Stimulated activated CD4-positive, alpha-beta T cell treated with anti-CD3 and anti-CD28 coated beads, TNF-alpha, amount 100 ng/mL, for 48 hours (primary cell): Measurements from ENCODE around the gene IKBKG.
A peak's percentile ranks its signal among the peaks of the same experiment; 100 is the strongest.
"Not testable (repeated sequence)": the region's sequence is repeated elsewhere in the genome, so short reads cannot be mapped to it uniquely, and the experiment has no call there.

Experiments used
- DNase-seq, 3 donors: peaks; one replicate each; pipeline ENCODE4 v3.0.0-alpha.2; 2020; ENCODE audit warnings: low read depth in 3 of 3

Gene IKBKG

GRCh38 chrX:154526901-154527675 lies 20.3 kb upstream of the IKBKG start:
- peak; percentile 27 to 64 (median 35) for DNase-seq

DNA sequence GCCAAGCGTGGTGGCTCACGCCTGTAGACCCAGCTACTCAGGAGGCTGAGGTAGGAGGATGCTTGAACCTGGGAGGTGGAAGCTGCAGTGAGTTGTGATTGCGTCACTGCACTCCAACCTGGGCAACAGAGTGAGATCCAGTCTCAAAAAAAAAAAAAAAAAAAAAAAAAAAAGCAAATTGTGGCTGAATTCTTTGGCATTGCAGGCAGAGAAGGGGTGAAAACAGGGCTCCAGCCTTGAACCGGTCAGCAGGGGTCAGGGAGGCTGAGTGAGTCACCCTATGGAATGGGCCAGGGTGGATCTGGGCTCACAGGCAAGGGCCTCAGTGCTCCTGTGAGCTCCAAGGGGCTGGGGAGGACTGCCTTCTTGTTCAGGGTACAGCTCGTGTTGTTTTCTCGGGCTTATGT lies 18.2 kb upstream of the IKBKG start:
- DNase-seq = no peak

DNA sequence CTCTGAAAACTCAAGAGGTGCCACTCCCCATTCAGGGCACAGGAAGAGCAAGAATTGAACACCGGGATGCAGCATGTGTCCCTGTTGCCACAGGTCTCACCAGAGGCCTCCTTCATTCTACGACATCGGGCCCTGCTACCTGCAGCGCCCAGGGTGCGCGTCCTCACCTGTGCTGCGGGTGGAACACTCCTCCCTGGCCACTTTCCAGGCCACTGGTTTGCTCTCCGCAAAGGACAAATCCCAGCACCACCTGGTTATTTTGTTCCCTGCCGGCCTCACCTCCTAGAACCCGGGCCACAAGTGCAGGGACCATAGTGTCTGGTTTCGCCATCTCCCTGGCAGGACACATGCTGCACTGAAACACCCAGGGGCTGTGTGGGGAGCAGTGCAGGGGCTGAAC lies 17.1 kb upstream of the IKBKG start:
- DNase-seq = no peak

DNA sequence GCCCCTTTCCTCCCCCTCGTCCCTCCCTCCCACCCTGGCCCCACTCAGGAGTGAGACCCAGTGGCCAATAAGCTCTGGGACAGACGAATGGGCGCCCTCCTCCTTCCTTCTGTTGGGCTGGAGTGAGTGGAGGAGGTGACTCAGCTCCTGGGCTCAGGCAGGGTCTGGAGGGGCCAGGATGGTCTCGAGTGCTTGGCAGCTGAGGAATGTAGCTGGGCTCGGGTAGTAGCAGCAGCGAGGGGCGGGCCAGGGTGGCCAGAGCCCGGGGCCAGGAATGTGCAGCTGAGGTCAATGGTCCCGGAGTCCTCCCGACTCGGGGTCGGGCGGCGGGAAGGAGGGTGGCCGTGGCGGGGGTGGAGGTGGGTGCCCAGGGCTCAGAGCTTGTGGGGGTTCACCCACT lies 15.8 kb upstream of the IKBKG start:
- DNase-seq = no peak

GRCh38 chrX:154532690-154533089 lies 14.7 kb upstream of the IKBKG start:
- no peak for DNase-seq

DNA sequence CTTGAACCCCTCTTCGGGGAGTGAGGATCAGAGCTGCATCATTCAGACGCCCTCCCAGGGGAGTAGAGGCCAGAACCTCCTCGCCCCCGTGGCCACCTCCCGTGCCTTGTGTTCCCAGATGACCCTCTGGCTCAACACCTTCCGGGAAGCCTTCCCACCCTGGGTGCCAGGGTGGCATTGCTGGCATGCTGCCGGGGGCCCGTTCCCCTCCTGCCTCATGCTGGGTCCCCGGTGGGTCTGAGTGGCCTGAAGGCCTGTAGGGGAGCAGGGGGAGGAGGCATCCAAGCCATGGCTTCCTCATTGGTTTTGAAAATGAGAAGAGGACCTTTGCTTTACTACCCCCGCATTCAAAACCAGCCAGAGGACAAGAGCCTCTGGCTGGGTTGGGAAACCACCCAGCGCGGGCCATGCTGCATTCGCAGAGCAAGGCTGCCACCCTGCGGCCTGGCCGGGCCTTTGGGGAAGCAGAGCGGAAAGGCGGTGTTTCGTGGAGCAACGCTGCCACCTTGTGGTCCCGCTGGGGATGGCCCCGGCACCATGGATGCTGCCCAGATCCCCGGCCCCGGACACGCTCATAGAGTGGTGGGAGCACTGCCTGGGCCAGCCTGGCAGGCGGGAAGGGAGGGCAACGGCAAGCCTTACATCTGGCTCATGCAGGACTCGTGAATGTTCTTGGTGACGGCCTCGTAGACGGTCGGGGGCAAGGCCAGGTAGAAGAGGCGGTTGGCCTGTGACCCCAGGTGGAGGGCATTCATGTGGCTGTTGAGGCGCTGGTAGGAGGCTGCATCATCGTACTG lies 12.7 kb upstream of the IKBKG start:
- peak; percentile 69 to 86 (median 80) for DNase-seq

DNA sequence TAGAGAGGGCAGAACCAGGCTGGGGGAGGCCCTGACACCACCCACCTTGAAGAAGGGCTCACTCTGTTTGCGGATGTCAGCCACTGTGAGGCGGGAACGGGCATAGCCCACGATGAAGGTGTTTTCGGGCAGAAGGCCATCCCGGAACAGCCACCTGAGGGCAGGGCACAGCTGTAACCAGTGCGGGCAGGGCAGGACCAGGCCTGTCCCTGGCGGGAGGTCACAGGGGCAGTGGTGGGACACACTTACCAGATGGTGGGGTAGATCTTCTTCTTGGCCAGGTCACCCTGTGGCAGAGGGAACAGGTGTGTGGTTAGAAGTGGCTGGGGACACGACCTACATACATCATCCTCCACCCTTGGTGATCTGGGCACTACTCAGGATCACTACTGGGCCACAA lies 11.5 kb upstream of the IKBKG start:
- DNase-seq = no peak

- DNase-seq = no peak
Measured at GRCh38 chrX:154539077-154539476, 8.3 kb upstream of the IKBKG start.

- not testable (repeated sequence) for DNase-seq
Measured at GRCh38 chrX:154540365-154540764, 7.1 kb upstream of the IKBKG start.

GRCh38 chrX:154540897-154541535 lies 6.4 kb upstream of the IKBKG start:
- DNase-seq = no peak

GRCh38 chrX:154541589-154541895 lies 5.9 kb upstream of the IKBKG start:
- DNase-seq = no peak

DNA sequence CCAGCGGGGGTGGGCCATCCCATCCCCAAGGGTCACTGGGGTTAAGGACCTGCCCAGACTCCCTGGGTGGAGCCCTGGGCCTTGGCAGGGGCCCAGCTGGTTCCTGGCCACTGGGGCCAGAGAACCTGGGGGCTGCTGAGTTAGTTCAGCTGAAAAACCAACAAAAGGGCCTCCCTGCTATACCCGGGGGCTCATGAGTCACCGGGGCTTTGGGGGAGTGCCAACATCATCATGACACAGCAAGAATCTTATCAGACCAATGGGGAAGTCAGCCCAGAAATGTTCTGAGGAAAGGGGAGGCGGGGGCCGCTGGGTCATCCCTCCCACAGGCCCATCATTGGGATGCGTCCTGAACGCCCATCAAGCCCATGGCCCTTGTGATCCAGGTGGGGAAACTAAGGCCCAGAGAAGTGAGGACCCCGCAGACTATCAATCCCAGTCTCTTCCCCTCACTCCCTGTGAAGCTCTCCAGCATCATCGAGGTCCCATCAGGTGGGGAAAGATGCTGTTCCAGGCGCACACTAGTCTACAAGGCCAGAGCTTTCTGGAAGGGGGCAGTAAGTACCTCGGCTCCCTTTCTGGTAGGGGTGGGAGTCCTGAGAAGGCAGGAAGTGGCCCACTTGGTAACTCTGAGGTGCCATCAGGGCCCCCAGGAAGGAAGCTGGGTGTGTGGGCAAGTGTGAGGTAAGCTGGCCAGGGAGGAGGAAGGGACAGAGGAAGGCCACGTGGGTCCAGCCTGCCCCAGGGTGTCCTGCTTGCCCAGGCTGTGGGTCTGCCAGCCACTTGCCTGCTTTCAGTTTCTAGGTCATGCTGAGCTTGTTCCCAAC lies 5.3 kb upstream of the IKBKG start:
- peak in 1 of 3 donors; percentile 28 for DNase-seq

GRCh38 chrX:154542723-154543424 lies 4.5 kb upstream of the IKBKG start:
- DNase-seq = no peak

GRCh38 chrX:154545673-154546274 lies 1.6 kb upstream of the IKBKG start:
- no peak for DNase-seq

- DNase-seq = peak in 2 of 3 donors; percentile 43 to 73
Measured at GRCh38 chrX:154546354-154547244, 821 bp upstream of the IKBKG start, which contains the start of gene G6PD. Gene G6PD (minus strand): TSS chrX:154546846. CDS start chrX:154546155, 691 bp downstream.

DNA sequence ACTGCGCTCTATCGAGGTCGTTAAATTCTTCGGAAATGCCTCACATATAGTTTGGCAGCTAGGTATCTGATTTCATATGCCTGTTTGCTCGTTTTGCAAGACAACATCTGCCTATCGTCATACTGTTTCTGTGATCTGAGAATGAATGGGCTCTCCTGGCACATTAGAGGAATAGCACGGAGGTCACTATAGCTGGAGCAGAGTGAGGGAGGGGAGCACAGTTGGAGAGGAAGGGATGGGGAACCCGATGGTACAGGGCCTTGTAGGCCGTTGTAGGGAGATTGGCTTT lies 552 bp downstream of the IKBKG start:
- no peak for DNase-seq

DNA sequence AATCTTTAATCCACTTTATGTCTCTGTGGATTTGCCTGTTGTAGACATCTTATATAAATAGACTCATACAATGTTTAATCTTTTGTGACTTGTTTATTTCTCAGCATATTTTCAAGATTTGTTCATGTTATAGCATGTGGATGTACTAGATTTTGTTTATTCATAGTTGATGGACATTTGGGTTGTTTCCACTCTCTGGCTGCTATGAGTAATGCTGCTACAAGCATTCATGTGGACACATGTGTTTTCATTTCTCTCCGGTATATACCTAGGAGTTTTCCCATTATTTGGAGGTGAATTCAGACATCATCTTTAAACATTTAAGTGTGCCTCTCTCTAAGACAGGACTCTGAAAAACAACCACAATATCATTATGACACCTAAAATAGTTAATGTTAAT lies 2.3 kb downstream of the IKBKG start:
- no peak for DNase-seq

GRCh38 chrX:154552112-154552806 lies 4.8 kb downstream of the IKBKG start:
- not testable (repeated sequence) for DNase-seq

- DNase-seq = not testable (repeated sequence)
Measured at GRCh38 chrX:154558060-154558690, 10.8 kb downstream of the IKBKG start.
